HAP-1 (cell line): ENCODE measurements around the gene KRT37.
"Not testable (repeated sequence)": the region's sequence is repeated elsewhere in the genome, so short reads cannot be mapped to it uniquely, and the experiment has no call there.

ENCODE experiments used
- DNase-seq, 2 experiments: peaks; one replicate each; pipeline ENCODE4 v3.0.0-alpha.2; 2016 to 2020; ENCODE audit warnings: low spot score in 2 of 2
- H3K27me3 ChIP-seq: fragments of 250-450 bp; sonication (Bioruptor Pico); 2 replicates; pipeline ENCODE4 v1.5.1; 2020; ENCODE audit warnings: low read depth, mild to moderate bottlenecking, moderate library complexity
- H3K36me3 ChIP-seq: fragments of 250-450 bp; sonication (Bioruptor Pico); replicated peaks from 2 replicates; pipeline ENCODE4 v1.5.1; 2020; ENCODE audit warnings: mild to moderate bottlenecking
- H3K4me1 ChIP-seq: fragments of 250-450 bp; sonication (Bioruptor Pico); 2 replicates; pipeline ENCODE4 v1.5.1; 2020; ENCODE audit warnings: mild to moderate bottlenecking
- H3K4me3 ChIP-seq: fragments of 250-450 bp; sonication (Bioruptor Pico); 2 replicates; pipeline ENCODE4 v1.5.1; 2020; ENCODE audit warnings: mild to moderate bottlenecking, moderate library complexity
- H3K9me3 ChIP-seq: fragments of 250-450 bp; sonication (Bioruptor Pico); 2 replicates; pipeline ENCODE4 v1.5.1; 2020; ENCODE audit warnings: mild to moderate bottlenecking, moderate library complexity
- in situ Hi-C: fragments of 300-500 bp; cut with MboI; formaldehyde crosslinking; loops from 3 replicates; pipeline ENCODE4 v1.14.3; 2020; ENCODE audit warnings: low sequenced_read_pairs, inconsistent platforms, mixed read lengths

Gene KRT37

GRCh38 chr17:41413353-41413957 lies 10.9 kb downstream of the KRT37 start:
- no peaks in the 10 kb centered on the region; the same call in 1 of the 2 replicates for H3K4me1 ChIP-seq
- no peak overlapping the region for H3K4me3 ChIP-seq
- no peaks in the 10 kb centered on the region for H3K36me3 ChIP-seq
- peaks cover 7% of the 10 kb centered on the region; the same call in 1 of the 2 replicates for H3K27me3 ChIP-seq
- in situ Hi-C loops: no loop called here
- peak; percentile 20 to 28 for DNase-seq
- H3K9me3 ChIP-seq: no peaks in the 10 kb centered on the region

- no peaks in the 10 kb centered on the region for H3K9me3 ChIP-seq
- H3K4me3 ChIP-seq: no peak overlapping the region
- no peaks in the 10 kb centered on the region; the same call in 1 of the 2 replicates for H3K4me1 ChIP-seq
- DNase-seq: no peak
- in situ Hi-C loops: no loop called here
- H3K27me3 ChIP-seq: peaks cover 7% of the 10 kb centered on the region; the same call in 1 of the 2 replicates
- no peaks in the 10 kb centered on the region for H3K36me3 ChIP-seq
Measured at GRCh38 chr17:41411072-41411840, 13.1 kb downstream of the KRT37 start.

GRCh38 chr17:41407226-41407625 lies 17.2 kb downstream of the KRT37 start:
- H3K4me1 ChIP-seq: no peaks in the 10 kb centered on the region
- H3K4me3 ChIP-seq: no peak overlapping the region
- no peak for DNase-seq
- in situ Hi-C loops: no loop called here
- H3K36me3 ChIP-seq: no peaks in the 10 kb centered on the region
- H3K27me3 ChIP-seq: peaks cover 3% of the 10 kb centered on the region; the same call in 1 of the 2 replicates
- H3K9me3 ChIP-seq: no peaks in the 10 kb centered on the region

- H3K27me3 ChIP-seq: peaks cover 3% of the 10 kb centered on the region; the same call in 1 of the 2 replicates
- no peaks in the 10 kb centered on the region for H3K4me1 ChIP-seq
- H3K9me3 ChIP-seq: no peaks in the 10 kb centered on the region
- no peak for DNase-seq
- in situ Hi-C loops: no loop called here
- no peaks in the 10 kb centered on the region for H3K36me3 ChIP-seq
- H3K4me3 ChIP-seq: no peak overlapping the region
Measured at GRCh38 chr17:41406205-41406604, 18.2 kb downstream of the KRT37 start.

GRCh38 chr17:41404024-41404671 lies 20.2 kb downstream of the KRT37 start:
- H3K9me3 ChIP-seq: no peaks in the 10 kb centered on the region
- in situ Hi-C loops: no loop called here
- H3K36me3 ChIP-seq: no peaks in the 10 kb centered on the region
- peaks cover 7% of the 10 kb centered on the region; the same call in 1 of the 2 replicates for H3K27me3 ChIP-seq
- no peak overlapping the region for H3K4me3 ChIP-seq
- no peak for DNase-seq
- H3K4me1 ChIP-seq: no peaks in the 10 kb centered on the region

- H3K27me3 ChIP-seq: peaks cover 7% of the 10 kb centered on the region; the same call in 1 of the 2 replicates
- DNase-seq: no peak
- no peaks in the 10 kb centered on the region for H3K9me3 ChIP-seq
- H3K36me3 ChIP-seq: no peaks in the 10 kb centered on the region
- no peak overlapping the region for H3K4me3 ChIP-seq
- no peaks in the 10 kb centered on the region for H3K4me1 ChIP-seq
- in situ Hi-C loops: no loop called here
Measured at GRCh38 chr17:41403404-41404023, 20.9 kb downstream of the KRT37 start.

GRCh38 chr17:41402161-41402560 lies 22.2 kb downstream of the KRT37 start:
- H3K9me3 ChIP-seq: no peaks in the 10 kb centered on the region
- H3K4me1 ChIP-seq: no peaks in the 10 kb centered on the region
- no peak for DNase-seq
- no peak overlapping the region for H3K4me3 ChIP-seq
- H3K36me3 ChIP-seq: no peaks in the 10 kb centered on the region
- H3K27me3 ChIP-seq: peaks cover 7% of the 10 kb centered on the region; the same call in 1 of the 2 replicates
- in situ Hi-C loops: no loop called here

GRCh38 chr17:41396996-41397660 lies 27.3 kb downstream of the KRT37 start, which contains the start of gene KRT31:
Gene KRT31, minus strand, starts transcription at chr17:41397608. Its CDS starts 69 bp downstream, at chr17:41397539.
- peaks cover 10% of the 10 kb centered on the region; the same call in 1 of the 2 replicates for H3K27me3 ChIP-seq
- H3K9me3 ChIP-seq: no peaks in the 10 kb centered on the region
- H3K4me1 ChIP-seq: no peaks in the 10 kb centered on the region
- no peaks in the 10 kb centered on the region for H3K36me3 ChIP-seq
- in situ Hi-C loops: no loop called here
- no peak within 1 kb of the TSS for H3K4me3 ChIP-seq
- DNase-seq: no peak

GRCh38 chr17:41396340-41396739 lies 28.0 kb downstream of the KRT37 start:
- H3K36me3 ChIP-seq: no peaks in the 10 kb centered on the region
- no peak overlapping the region for H3K4me3 ChIP-seq
- no peaks in the 10 kb centered on the region for H3K4me1 ChIP-seq
- H3K9me3 ChIP-seq: no peaks in the 10 kb centered on the region
- no peak for DNase-seq
- peaks cover 17% of the 10 kb centered on the region for H3K27me3 ChIP-seq
- in situ Hi-C loops: no loop called here

GRCh38 chr17:41395611-41396010 lies 28.8 kb downstream of the KRT37 start:
- no peaks in the 10 kb centered on the region for H3K36me3 ChIP-seq
- no peak for DNase-seq
- no peaks in the 10 kb centered on the region for H3K9me3 ChIP-seq
- peaks cover 17% of the 10 kb centered on the region for H3K27me3 ChIP-seq
- H3K4me1 ChIP-seq: no peaks in the 10 kb centered on the region
- in situ Hi-C loops: no loop called here
- no peak overlapping the region for H3K4me3 ChIP-seq

- H3K36me3 ChIP-seq, in situ Hi-C loops, H3K9me3 ChIP-seq, DNase-seq, H3K4me1 ChIP-seq, H3K4me3 ChIP-seq: not testable (repeated sequence)
- peaks cover 12% of the 10 kb centered on the region for H3K27me3 ChIP-seq
Measured at GRCh38 chr17:41395044-41395443, 29.3 kb downstream of the KRT37 start.

- in situ Hi-C loops: no loop called here
- peaks cover 11% of the 10 kb centered on the region for H3K27me3 ChIP-seq
- H3K36me3 ChIP-seq: no peaks in the 10 kb centered on the region
- no peaks in the 10 kb centered on the region for H3K9me3 ChIP-seq
- DNase-seq: no peak
- H3K4me1 ChIP-seq: no peaks in the 10 kb centered on the region
- no peak overlapping the region for H3K4me3 ChIP-seq
Measured at GRCh38 chr17:41394254-41394996, 30.0 kb downstream of the KRT37 start.

- in situ Hi-C loops: no loop called here
- no peak for DNase-seq
- Histone ChIP-seq H3K9me3 (no peaks in the 10 kb centered on the region), H3K27me3 (peaks cover 11% of the 10 kb centered on the region), H3K36me3 (no peaks in the 10 kb centered on the region), H3K4me1 (no peaks in the 10 kb centered on the region), H3K4me3 (no peak overlapping the region)
Measured at GRCh38 chr17:41393826-41394225, 30.6 kb downstream of the KRT37 start.
